ENCODE data around the gene CDKN2B-AS1.
"Not testable (repeated sequence)": the region's sequence is repeated elsewhere in the genome, so short reads cannot be mapped to it uniquely, and the experiment has no call there.

CDKN2B-AS1 gene

DNA sequence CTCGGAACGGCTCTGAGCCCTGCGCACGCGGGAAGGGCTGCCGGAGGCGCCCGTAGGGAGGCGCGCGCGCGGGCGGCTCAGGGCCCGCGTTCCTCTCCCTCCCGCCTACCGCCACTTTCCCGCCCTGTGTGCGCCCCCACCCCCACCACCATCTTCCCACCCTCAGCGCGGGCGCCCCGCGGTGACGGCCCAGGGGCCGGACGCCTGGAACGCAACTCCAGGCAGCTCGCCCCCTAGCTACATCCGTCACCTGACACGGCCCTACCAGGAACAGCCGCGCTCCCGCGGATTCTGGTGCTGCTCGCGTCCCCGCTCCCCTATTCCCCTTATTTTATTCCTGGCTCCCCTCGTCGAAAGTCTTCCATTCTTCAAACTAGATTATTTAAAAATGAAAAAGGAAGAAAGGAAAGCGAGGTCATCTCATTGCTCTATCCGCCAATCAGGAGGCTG is at the start of gene CDKN2B-AS1:
CDKN2B-AS1 (plus strand) TSS at position 236 of the 450 bp plus-strand sequence.
- DNase-seq (ENCODE audit: low read depth) = no peak

DNA sequence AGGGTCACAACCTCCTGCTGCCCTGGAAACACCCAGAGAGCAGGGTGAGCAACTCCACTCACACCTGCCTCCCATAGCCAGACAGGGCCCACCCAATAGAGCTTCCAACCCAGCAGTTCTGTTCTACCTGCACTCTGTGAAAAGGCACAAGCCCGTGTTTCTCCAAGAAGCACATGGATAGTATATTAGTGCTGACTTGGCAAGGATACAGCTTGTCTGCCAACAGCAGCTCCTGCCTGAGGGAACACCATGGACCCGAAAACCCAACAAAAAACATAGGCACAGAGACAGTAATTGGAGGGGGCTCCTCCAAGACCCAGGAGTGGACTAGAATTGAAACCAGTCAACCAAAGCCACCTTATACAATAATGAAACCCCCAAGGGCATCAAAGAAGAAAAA is 49.0 kb upstream of the CDKN2B-AS1 start:
- no peak for DNase-seq (ENCODE audit: low read depth)

DNA sequence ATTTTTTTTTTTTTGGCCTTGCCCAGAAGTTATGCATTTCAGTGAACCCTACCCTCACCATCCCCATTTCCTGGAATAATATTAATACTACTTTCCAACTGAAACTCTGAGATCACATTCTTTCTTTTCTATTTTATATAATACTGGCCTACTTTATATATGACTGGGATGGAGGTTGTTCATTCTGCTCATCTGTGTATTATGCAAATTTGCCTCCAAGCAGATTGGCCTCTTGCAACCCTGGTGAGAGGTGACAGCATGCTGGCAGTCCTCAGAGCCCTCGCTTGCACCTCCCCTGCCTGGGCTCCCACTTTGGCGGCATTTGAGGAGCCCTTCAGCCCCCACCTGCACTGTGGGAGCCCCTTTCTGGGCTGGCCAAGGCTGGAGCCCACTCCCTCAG is 35.8 kb upstream of the CDKN2B-AS1 start:
- no peak for DNase-seq (ENCODE audit: low read depth)

DNA sequence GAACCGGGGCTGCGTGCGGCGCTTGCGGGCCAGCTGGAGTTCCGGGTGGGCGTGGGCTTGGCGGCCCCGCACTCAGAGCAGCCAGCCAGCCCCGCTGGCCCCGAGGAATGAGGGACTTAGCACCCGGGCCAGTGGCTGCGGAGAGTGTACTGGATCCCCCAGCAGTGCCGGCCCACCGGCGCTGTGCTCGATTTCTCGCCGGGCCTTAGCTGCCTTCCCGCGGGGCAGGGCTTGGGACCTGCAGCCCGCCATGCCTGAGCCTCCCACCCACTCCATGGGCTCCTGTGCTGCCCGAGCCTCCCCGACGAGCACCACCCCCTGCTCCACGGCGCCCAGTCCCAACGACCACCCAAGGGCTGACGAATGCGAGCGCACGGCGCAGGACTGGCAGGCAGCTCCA is 35.3 kb upstream of the CDKN2B-AS1 start:
- DNase-seq (ENCODE audit: low read depth) = not testable (repeated sequence)

DNA sequence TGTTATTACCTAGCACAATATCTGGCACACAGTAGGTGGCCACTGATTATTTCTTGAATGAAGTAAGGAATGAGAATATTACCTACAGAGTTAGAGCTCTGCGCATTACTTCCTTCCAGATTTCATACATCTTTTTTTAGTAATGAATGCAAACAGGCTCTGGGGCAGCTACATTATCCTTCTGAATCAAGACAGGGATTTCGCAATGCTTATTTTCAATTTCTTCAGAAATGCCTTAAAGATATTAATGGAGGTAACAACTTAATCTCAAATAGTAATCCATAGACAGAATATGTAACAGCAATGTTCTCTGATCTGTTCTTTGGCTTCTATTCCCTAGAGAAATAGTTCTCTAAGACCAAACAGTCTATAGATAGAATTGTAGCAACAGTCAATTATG is 33.0 kb upstream of the CDKN2B-AS1 start:
- DNase-seq (ENCODE audit: low read depth) = no peak

DNA sequence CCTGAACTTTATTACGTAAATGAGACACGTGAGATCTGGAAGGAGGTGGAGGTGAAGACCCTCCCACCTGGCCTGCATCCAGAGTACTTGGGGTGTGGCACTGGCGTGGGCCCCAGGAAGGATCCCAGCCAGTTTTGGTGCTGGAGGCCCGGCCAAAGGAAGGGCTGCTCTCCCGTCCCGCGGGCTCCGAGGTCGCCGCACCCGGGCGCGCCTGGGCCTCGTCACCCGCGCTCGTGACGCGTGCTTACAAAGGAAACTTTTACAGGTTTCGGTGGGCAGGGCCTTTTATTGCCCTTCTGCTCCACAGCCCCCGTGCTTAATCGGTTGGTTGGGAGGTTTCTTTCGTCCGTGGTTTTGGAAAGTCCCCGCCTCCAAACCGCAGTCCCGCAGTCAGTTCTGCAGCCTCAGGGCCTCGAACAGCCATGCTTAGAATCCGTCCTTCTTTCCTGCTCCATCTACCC is 29.6 kb upstream of the CDKN2B-AS1 start:
- DNase-seq (ENCODE audit: low read depth) = no peak

DNA sequence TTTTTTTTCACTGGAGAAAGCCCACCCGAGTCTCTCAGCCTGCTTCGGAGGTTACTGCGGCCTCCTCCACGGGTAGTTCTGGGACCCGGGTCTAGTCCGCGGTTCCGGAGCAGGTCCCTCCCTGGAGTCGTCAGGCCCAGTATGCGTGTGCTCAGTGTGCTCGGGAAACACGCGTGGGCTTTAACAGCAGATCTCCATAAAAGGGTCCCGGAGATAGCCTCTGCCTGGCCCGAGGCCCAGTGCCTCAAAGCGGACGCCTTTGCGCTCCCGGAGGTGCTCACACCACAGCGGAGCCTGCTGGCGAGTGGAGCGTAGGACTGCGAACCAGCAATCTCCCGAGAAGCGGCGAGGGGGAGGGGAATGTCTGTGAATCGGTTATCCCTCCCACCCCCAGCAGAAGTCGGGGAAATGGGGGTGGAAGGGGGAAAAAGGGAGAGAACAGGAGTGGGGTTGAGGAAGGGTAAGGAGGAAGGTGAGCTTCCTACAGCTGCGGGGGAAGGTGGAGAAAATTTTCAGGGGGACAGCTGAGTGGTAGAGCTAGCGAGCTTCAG is 29.1 kb upstream of the CDKN2B-AS1 start:
- no peak for DNase-seq (ENCODE audit: low read depth)

DNA sequence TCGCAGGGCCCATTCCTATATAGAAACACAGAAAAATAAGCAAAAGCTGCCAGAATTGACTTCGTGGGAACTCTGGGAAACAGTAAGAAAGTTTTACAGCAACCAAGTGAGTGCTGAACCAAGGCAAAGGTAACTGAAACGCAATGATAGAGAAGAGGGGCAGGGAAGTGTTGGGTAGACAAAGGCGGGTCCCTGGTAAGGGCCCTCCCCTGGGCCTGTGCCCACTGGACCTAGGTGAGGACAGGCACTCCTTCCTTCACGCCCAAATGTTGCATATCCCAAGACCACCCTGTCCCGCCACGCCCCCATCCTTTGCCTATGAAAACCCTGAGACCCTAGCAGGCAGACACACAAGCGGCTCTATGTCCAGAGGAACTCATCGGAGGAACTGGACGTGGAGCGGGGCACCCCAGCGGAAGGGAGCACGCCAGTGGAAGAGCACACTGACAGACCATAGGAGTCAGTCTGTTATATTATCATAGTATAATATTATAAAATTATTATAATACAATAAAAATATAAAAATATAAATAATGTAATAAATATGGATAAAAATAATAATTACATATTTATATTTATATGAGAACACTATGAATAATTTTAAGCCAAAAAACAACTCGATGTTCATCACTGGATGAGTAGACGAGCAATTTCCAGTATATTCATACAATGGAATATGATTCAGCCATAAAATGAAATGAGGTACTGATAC is 28.3 kb upstream of the CDKN2B-AS1 start:
- no peak for DNase-seq (ENCODE audit: low read depth)

DNA sequence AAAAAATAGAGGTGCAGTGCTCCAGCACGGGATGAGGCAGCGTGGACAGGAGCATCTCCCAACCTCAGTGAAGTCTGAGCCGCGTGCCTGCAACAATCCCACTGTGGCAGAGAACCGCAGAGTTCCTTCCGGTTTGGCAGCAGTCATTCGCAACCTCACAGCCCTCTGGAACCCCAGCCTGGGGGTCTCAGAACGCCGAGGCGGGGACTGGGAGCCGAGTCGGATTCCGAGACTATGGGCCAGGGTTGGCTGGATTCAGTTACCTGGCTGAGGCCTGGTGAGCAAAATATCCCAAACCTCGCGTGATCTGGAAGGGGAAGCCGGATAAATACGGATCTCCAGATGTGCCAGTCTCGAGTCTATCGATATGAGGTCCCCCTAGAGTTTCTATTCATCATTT is 27.4 kb upstream of the CDKN2B-AS1 start:
- DNase-seq (ENCODE audit: low read depth) = no peak

DNA sequence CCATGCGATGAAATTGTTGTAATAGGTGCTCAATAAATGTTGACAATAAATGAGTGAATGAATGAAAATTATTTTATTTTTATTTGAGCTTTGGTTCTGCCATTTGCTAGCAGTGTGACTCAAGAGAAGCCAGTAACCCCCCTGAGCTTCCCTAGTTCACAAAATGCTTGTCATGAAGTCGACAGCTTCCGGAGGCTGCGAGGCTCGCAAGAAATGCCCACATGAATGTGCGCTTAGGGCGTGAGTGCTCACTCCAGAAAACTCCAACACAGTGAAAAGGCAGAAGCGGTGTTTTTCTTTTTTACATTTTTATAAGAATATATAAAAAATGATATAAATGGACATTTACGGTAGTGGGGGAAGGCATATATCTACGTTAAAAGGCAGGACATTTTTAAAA is 26.9 kb upstream of the CDKN2B-AS1 start:
- DNase-seq (ENCODE audit: low read depth) = no peak

DNA sequence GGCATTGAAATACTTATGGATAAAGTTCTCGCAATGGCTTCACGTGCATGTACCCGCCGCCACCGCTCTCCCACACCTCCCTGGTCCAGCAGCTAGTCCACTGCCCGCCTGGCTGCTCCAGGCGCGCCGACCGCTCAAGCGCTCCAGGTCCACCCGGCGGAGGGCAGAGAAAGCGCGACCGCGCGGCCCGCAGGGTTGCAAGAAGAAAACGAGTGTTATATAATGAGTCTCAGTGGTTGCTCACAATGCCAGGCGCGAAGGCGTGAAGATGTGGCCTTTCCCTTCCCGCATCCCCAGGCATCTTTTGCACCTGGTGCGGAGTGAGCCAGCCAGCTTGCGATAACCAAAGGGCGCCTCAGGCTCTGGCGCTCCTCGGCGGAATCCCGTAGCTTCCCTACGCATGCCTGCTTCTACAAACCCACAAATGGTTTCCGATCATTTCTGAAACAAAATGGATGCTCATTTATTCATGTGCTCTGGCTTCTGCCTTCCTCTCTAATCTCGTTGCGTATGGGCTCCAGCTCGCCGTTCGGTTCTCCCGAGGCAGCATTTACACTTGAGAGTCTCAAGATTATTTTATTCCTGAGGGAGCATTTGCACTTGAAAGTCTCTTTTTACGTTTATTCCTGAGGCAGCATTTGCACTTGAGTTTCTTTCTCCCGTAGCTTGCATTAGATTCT is 26.1 kb upstream of the CDKN2B-AS1 start:
- no peak for DNase-seq (ENCODE audit: low read depth)

DNA sequence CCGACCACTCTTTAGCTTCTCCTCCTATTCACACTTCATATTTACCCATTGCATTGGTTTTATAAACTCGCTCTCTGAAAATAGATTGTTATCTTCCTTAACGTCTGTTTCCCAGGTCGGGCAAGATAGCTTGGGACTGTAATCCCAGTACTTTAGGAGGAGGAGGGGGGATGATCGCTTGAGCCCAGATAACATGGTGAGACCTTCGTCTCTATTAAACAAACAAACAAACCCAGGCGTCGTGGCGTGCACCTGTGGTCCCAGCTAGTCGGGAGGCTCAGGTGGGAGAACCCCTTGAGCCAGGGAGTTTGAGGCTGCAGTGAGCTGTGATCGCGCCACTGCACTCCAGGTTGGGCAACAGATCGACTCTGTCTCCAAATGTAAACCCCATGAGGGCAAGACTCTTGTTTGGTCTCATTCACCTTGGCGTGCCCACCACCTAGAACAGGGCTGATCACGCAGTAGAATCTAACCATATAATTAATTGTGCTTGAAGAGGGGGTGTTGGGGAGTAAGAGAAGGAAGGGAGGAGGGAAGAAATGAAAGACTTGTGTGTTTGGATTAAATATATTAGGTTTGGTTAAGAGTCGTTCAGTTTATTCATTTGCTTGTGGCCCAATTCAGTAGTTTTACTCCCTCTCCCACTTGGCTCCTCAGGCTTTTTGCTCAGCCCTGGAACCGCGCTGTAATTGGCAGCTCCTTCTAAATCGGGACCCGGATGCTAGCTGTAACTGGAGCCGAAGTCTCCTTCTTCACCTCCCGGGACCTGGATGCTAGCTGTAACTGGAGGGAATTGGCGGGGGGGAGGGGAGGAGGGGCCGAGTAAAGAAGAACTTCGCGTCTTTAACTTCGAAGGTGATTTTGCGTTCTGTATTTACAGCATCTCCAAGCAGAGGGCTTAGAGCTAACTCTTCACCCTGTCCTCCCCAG is 25.3 kb upstream of the CDKN2B-AS1 start:
- no peak for DNase-seq (ENCODE audit: low read depth)

DNA sequence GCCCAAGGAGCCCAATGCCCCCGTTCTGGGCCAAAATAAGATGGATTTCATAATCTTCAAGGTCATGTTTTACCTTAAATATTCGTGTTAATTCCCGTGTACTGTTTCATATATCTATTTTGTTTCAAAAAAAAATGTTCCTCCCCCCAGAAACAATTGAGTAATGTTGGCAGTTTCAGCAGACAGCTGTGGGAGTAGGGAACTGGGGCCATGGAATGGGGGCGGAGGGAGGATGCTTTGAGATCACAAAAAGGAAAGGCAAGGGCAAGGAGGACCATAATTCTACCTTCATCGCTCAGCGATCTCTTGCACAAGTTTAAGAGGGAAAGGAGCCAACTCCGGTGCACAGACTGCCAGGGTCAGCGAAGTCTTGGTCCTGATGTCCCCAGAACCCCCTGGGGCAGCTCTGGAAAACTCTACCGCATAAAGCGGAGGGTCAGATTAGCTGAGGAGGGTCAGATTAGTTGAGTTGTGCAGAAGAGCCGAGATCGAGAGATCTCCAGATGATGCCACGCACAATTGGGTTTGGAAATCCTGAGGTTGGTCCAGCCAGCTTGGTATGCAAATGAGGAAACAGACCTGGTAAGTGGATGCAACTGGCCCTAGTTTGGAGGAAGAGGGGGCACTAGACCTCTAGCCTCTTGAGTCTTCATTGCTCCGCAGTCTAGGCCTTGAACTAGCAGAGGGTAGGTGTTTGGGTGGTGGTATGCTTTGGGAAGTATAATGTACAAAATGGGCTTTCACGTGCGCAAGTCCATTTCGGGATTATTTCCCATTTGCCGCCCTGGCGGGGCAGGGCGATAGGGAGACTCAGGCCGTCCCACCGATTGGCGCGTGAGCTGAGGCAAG is 24.4 kb upstream of the CDKN2B-AS1 start:
- no peak for DNase-seq (ENCODE audit: low read depth)

DNA sequence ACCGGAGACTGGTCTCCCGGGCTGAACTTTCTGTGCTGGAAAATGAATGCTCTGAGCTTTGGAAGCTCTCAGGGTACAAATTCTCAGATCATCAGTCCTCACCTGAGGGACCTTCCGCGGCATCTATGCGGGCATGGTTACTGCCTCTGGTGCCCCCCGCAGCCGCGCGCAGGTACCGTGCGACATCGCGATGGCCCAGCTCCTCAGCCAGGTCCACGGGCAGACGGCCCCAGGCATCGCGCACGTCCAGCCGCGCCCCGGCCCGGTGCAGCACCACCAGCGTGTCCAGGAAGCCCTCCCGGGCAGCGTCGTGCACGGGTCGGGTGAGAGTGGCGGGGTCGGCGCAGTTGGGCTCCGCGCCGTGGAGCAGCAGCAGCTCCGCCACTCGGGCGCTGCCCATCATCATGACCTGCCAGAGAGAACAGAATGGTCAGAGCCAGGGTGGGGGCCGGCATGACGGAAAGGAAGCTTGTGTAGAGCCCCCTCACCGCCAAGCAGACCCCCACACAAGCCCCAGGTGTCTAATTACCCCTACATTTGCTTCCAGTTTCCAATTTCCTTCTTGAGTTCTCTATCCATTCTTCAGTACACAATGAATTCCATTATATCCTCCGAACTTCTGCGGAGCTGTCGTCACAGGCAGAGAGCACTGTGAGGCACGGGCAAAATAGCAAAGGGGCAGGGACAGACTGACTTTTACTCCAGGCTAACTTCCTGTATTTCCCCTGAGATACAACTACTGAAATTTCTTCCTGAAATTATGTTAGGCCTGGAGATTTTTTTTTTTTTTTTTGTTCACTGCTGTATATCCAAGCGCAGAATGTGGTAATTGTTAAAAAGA is 23.6 kb upstream of the CDKN2B-AS1 start:
- no peak for DNase-seq (ENCODE audit: low read depth)

DNA sequence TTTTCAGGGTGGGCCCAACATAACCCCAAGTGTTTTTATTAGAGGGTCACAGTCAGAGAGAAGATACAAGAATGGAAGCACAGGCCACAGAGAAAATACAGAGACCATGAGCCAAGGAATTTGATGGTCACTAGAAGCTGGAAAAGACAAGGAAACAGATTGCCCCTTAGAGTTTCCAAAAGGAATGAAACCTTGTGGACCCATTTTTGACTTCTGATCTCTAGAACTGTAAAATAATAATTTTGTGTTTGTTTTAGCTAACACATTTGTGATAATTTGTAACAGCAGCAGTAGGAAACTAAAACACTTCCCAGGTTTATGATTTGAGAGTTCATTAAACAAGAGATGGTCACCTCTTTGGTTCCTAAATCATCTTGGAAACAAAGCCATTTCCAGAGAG is 22.2 kb upstream of the CDKN2B-AS1 start:
- DNase-seq (ENCODE audit: low read depth) = no peak

DNA sequence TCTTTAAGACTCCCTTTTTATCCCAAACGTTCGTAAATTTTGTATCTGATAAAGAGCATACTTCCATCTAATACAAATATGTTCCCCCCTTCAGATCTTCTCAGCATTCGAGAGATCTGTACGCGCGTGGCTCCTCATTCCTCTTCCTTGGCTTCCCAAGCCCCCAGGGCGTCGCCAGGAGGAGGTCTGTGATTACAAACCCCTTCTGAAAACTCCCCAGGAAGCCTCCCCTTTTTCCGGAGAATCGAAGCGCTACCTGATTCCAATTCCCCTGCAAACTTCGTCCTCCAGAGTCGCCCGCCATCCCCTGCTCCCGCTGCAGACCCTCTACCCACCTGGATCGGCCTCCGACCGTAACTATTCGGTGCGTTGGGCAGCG is 20.3 kb upstream of the CDKN2B-AS1 start:
- no peak for DNase-seq (ENCODE audit: low read depth)

DNA sequence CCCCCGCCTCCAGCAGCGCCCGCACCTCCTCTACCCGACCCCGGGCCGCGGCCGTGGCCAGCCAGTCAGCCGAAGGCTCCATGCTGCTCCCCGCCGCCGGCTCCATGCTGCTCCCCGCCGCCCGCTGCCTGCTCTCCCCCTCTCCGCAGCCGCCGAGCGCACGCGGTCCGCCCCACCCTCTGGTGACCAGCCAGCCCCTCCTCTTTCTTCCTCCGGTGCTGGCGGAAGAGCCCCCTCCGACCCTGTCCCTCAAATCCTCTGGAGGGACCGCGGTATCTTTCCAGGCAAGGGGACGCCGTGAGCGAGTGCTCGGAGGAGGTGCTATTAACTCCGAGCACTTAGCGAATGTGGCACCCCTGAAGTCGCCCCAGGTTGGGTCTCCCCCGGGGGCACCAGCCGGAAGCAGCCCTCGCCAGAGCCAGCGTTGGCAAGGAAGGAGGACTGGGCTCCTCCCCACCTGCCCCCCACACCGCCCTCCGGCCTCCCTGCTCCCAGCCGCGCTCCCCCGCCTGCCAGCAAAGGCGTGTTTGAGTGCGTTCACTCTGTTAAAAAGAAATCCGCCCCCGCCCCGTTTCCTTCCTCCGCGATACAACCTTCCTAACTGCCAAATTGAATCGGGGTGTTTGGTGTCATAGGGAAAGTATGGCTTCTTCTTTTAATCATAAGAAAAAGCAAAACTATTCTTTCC is 19.7 kb upstream of the CDKN2B-AS1 start:
- no peak for DNase-seq (ENCODE audit: low read depth)

DNA sequence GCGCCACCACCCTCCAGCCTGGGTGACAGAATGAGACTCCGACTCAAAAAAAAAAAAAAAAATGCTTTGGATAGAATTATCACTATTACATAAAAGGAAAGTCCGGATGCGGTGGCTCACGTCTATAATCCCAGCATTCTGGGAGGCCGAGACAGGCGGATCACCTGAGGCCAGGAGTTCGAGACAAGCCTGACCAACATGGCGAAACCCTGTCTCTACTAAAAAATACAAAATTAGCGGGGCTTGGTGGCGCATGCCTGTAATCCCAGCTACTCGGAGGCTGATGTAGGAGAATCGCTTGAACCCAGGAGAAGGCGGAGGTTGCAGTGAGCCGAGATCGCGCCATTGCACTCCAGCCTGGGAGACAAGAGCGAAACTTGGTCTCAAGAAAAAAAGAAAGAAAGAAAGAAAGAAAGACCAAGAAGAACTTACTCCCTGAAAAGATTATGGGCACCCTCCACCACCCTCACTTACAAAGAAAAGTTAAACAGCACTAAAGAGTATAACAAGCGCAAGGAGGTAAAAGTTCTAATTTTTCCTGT is 18.2 kb upstream of the CDKN2B-AS1 start:
- no peak for DNase-seq (ENCODE audit: low read depth)

DNA sequence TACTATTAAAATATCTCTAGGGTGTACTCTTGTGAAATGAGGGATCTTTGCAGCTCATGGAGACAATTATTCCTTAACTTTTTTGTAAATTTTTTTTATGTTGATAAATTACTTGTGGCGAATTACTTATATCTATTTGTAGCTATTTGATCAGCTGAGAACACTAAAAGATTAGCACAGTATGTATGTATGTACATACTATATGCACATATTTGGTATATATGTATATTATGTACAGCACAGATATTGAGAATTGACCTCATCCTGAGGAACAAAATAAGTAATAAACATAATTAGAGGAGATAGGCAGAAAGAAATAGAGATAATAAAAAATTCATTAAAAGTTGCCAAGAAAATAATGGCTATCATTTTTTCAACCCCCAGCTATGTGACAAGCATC is 12.2 kb upstream of the CDKN2B-AS1 start:
- DNase-seq (ENCODE audit: low read depth) = no peak
